ENCODE data around the gene ATG16L2.
"Not testable (repeated sequence)": the region's sequence is repeated elsewhere in the genome, so short reads cannot be mapped to it uniquely, and the experiment has no call there.

ATG16L2 gene

DNA sequence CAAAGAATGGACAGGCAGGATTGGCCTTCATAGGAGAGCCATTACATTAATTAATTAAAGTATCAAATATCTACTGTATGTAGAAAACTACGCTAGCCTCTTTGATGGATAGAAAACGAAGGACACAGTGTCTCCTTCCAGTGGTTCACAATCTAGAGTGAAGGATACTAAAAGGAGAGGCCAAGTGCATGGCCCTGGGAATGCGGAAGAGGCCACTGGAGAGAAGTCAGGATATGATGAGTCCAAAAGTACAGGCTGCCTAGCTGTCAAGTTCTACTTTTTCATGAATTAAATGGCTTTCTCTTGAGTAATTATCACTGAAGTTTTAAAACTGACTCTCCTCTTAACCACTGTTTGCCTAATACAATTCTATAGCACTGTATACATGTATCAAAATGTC, 41.9 kb downstream of the ATG16L2 start:
- no peak for DNase-seq

DNA sequence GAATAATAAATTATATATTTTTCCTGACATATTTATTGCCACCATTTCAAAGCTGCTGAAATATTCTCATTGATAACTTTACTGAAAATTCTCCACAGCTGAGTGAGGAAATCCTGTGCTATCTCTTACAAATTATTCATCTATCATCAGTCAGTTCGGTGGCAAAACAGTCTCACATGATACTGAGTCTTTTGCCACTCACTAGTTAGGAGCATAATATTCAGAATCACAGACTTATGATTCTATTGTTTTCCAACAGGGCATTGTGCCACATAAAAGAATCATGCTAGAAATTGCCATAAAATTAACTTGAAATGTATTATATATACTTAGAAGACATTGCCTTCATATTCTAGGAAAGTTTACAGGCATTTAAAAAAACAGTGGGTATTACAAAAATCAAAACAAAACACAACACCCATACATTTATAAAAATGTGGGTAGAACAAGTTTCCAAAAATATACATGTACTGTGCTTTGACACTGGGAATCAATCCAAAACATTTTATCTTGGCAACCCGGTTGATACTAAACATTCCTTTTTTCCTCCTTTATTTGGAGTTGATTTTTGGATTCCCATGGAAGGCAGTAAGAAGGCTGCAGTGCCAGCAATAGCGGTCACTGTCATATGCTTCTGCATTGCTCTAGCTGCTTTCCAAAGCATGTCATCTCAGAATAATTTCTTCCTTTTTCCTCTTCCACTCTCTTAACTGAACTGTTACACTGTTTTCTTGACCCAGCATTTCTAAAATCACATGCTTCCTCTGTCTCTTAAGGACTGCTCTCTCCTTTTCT, 42.5 kb downstream of the ATG16L2 start:
- no peak for DNase-seq

DNA sequence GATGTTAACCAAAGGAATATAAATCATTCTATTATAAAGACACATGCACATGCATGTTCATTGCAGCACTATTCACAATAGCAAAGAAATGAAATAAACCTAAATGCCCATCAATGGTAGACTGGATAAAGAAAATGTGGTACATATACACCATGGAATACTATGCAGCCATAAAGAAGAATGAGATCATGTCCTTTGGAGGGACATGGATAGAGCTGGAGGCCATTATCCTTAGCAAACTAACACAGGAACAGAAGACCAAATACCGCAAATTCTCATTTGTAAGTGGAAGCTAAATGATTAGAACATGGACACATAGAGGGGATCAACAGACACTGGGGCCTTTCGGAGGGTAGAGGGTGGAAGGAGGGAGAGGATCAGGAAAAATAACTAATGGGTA, 44.1 kb downstream of the ATG16L2 start:
- not testable (repeated sequence) for DNase-seq

DNA sequence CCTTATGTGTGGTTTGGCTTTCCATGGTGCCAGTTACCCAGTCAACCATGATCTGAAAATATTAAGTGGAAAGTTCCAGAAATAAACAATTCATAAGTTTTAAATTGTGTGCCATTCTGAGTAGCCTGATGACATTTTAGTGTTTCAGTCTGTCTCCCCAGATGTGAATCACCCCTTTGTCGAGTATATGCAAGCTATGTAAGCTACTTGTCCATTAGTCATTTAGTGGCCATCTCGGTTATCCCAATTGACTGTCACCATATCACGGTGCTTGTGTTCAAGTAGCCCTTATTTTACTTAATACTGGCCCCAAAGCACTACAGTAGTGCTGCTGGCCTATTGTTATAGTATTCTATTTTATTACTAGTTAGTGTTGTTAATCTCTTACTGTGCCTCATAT, 44.9 kb downstream of the ATG16L2 start:
- no peak for DNase-seq

DNA sequence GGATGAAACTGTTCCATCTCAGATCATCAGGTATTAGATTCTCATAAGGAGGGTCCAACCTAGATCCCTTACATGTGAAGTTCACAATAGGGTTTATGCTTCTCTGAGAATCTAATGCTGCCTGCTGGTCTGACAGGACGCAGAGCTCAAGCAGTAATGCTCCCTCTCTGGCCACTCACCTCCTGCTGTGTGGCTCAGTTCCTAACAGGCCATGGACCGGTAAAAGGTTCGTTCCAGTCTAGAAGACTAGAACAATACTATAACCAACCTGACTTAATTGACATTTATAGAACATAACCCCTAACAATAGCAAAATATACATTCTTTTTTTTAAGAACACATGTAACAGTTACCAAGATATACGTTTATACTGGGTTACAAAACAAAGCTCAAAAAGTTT, 45.8 kb downstream of the ATG16L2 start:
- no peak for DNase-seq

DNA sequence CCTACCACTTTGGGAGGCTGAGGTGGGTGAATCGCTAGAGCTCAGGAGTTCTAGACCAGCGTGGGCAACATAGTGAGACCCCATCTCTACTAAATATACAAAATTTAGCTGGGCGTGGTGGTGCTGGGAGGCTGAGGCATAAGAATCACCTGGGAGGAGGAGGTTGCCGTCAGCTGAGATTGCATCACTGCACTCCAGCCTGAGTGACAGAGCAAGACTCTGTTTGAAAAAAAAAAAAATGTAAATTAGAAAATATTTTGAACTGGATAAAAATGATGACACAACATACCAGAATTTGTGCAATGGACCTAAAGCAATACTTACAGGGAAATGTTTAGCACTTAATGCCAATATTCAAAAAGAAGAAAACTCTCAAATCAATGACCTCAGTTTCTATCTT, 46.4 kb downstream of the ATG16L2 start:
- DNase-seq: no peak

DNA sequence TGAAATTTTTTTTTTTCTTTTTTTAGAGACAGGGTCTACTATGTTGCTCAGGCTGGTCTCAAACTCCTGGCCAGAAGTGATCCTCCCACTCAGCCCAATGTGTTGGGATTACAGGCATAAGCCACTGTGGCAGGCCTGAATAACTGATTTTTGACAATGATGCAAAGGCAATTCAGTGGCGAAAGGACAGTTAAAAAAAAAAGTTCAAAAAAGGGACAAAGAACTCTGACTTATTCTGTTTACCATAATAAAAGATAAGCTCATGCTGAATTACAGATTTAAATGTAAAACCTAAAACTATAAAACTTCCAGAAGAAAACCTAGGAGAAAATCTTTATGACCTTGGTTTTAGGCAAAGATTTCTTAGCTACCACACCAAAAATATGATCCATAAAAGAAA, 48.9 kb downstream of the ATG16L2 start:
- DNase-seq: no peak

DNA sequence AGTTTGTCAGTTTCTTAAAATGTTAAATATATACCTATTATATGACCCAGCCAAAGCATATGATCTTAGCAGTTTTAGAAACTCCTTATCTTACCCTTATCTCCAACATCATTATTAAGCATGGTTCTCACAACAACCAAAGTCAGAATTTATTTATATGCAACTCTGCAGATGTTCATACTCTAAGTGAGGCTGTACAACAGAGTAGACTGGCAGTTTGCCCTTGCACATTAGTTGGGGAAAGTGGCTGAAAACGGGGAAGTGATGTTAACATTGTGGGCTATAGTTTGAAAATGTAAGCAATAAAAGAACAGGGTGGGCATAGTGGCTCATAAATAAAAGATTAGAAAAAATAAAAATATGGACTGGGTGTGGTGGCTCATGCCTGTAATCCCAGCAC, 49.7 kb downstream of the ATG16L2 start:
- no peak for DNase-seq

DNA sequence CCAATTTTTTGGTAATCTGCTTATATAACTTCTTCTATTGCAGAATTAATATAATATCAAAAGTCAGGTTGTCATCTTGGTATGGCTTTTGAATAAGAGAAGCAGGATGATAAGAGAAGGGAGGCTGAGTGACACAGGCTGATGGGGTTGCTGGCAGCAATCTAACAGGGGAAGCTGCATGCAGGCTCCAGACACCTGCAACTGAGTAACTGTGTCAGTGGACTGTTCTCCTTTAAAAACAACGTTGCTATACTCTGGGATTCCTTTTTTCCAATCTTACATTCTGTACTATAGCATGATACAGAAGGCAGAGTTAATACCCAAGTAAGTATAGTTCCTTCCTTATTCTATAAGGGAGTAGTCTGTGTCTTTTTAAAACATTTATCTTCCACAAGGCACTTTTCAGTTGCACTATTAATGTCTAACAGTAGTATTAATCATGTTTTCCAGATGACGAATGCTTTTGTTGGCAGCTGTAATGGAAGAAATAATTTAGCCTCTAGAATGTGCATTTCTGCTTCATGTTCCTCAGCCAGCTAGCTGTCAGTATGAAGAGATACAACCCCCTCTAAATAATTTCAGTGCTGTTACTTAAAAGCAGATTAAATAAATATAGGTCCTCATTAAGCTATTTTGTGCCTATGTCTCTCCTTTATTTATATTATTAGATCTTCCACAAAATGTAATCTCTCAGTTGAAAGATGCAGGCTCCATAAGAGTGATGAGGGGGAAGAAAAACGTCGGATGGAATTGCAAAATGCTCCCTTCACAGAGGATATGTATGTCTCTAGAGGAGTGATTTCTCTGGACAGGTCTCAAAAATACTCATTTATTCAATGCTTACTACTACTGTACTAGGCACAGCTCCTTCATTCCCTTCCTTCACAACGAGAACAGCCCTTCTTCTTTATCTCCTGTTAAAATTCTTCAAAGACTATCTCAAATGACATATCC, 50.8 kb downstream of the ATG16L2 start:
- no peak for DNase-seq

DNA sequence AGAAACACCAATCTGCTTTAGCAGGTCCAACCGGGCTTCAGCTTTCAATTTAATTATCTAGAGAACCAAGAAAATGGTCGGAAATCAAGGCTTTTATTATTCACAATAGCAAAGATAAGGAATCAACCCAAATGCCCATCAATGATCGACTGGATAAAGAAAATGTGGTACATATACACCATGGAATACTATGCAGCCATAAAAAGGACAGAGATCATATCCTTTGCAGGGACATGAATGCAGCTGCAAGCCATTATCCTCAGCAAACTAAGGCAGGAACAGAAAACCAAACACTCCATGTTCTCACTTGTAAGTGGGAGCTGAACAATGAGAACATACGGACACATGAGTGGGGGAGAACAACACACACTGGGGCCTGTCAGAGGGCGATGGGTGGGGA, 53.8 kb downstream of the ATG16L2 start:
- DNase-seq: no peak

DNA sequence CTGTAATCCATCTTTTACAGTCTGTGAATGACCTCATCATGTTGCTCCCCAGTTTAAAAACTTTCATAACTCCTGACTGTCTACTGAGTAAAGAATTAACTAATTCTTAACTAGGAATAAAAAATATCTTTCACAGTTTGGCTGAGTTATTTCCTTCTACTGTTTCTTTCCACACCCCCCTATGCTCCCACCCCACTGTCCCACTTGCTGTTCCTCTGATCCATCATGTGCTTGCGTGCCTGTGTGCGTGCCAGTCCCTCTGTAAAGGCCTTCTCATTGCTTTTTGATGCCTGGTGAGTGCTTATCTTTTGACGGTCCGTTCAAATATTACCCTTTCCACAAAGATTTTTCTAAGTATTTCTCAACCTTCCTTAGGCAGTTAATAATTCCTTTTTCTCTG, 55.6 kb downstream of the ATG16L2 start:
- DNase-seq: no peak

DNA sequence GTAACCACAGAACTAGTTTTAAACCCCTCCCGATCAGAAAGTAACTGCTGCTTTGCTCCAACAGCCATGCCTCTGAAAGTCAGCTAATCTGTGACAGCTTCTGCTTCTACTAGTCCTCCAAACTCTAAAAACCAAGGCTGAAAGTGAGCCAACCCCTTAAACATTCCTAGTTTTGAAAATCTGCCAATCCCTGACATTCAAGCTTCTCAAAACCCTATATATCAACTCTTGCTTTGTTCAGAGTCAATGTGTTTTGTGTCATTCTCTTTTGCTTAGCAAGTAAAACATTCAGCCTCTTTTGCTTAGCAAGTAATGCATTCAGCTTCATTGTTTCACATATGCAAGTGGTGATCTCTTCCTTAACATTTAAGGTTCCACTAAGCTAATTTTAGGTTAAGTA, 56.9 kb downstream of the ATG16L2 start:
- DNase-seq: no peak

DNA sequence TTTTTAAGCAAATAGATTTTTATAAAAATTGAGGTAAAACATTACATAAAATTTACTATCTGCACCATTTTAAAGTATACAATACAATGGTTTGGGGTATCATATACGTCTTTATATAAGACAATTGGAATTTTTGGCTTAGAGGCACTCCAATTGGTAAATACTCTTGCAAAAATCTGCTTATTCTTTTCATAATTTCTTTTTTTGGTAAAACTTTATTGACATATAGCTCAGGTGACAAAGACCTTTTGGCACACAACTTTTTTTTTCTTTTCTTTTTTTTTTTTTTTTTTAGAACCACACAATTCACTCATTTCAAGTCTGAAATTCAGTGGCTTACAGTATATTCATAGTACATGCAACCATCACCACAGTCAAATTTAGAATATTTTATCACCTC, 57.8 kb downstream of the ATG16L2 start:
- DNase-seq: no peak

DNA sequence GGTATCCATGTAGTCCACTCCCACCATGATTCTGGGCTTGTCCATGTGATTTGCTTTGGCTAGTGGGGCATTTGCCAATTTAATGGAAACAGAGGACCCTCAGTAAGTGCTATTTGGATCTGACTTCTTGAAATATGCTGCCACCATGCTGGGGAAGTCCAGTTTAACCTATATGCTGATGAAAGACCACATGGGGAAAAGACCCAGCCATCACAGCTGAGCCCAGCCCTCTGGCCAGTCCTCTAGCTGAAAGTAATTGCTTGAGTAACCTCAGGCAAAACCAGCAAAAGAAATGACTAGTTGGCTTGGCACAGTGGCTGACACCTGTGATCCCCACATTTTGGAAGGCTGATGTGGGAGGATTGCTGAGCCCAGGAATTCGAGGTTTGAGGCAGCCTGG, 61.5 kb downstream of the ATG16L2 start:
- DNase-seq: no peak

DNA sequence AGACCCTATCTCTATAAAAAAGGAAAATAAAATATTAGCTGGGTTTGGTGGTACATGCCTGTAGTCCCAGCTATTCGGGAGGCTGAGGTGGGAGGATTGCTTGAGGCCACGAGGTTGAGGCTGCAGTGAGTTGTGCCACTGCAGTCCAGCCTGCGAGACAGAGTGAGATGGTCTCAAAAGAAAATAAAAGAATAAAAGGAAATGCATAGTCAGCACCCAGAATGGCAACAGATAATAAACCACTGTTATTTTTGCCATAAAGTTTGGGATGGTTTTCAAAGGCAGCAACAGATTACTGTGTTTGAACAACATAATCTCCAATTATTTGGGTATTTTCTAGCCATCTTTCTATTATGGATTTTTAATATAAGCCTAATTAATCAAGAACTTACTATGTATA, 61.9 kb downstream of the ATG16L2 start:
- no peak for DNase-seq
